HCT116 (cell line): ENCODE measurements around the gene ZNF628. TPM values are rescaled to one million over a fixed set of nuclear protein-coding genes. Genes with fewer than 3 reads are reported as not detected.

Experiments
- ATAC-seq: fragments of 200-7000 bp; cut with Tn5 transposase; 2 replicates; pipeline ENCODE4 v1.9.1; 2020; ENCODE audit warnings: mild to moderate bottlenecking, moderate library complexity
- BruUV-seq: library from RNA; stranded (reverse); fragments of 400-500 nt; replicated peaks from 2 replicates; lab custom pipeline; 2021; lab: Mats Ljungman, UMichigan
- CTCF ChIA-PET: fragments of 300-600 bp; sonication (Branson Sonifier 250); formaldehyde crosslinking; loops from one replicate; lab custom pipeline; 2021; ENCODE audit warnings: antibody characterized with exemption; lab: Charles Lee
- POLR2A ChIA-PET: fragments of 300-600, 350-600 bp; sonication (Branson Sonifier 250); formaldehyde crosslinking; loops from one replicate; lab custom pipeline; 2021; ENCODE audit warnings: antibody characterized with exemption; lab: Charles Lee
- RAD21 ChIA-PET, 2 experiments: fragments of 300-600 bp; sonication (Branson Sonifier 250); formaldehyde crosslinking; loops; one replicate each; lab custom pipeline; 2023; ENCODE audit warnings: low total read pairs in 2 of 2; ENCODE audit not compliant: uncharacterized antibody in 2 of 2, unreplicated experiment in 2 of 2, low non-redundant PET in 1 of 2; lab: Charles Lee
- DNase-seq: peaks from one replicate; pipeline ENCODE4 v3.0.0-alpha.2; 2010; ENCODE audit warnings: low read depth, low spot score
- H2AFZ ChIP-seq: fragments of 200-600 bp; shearing (Covaris generic), sonication (generic); 2 replicates; pipeline ENCODE4 v1.6.1; 2017; ENCODE audit warnings: low read depth, mixed run types, mixed read lengths, antibody characterized with exemption, low read length; ENCODE audit not compliant: poor library complexity, severe bottlenecking
- H3K27ac ChIP-seq: 2 replicates; pipeline ENCODE4 v1.5.1; 2012; ENCODE audit warnings: low read depth, low read length
- H3K27me3 ChIP-seq: fragments of 200-600 bp; sonication (generic); 2 replicates; pipeline ENCODE4 v1.6.1; 2016; ENCODE audit warnings: mixed run types, low read length, mixed read lengths; ENCODE audit not compliant: insufficient read depth
- H3K36me3 ChIP-seq, 2 experiments: fragments of 200-500 bp in 1 of 2; fragments of 200-600 bp in 1 of 2; sonication (Bioruptor generic) in 1 of 2; sonication (generic) in 1 of 2; 2 replicates each; pipeline versions ENCODE4 v1.5.1 to v1.6.1; 2014 to 2016; ENCODE audit warnings: low read length in 2 of 2, inconsistent platforms in 1 of 2, mixed read lengths in 1 of 2, mixed run types in 1 of 2; ENCODE audit not compliant: insufficient read depth in 2 of 2, control insufficient read depth in 1 of 2
- H3K4me1 ChIP-seq, 2 experiments: fragments of 200-600 bp in 1 of 2; sonication (generic) in 1 of 2; 2 replicates each; pipeline versions ENCODE4 v1.5.1 to v1.6.1; 2012 to 2017; ENCODE audit warnings: low read length in 2 of 2, inconsistent platforms in 1 of 2, mild to moderate bottlenecking in 1 of 2, mixed read lengths in 1 of 2, mixed run types in 1 of 2, moderate library complexity in 1 of 2; ENCODE audit not compliant: insufficient read depth in 2 of 2, control insufficient read depth in 1 of 2
- H3K4me2 ChIP-seq: fragments of 200-600 bp; sonication (generic); 2 replicates; pipeline ENCODE4 v1.6.1; 2017; ENCODE audit warnings: mixed run types, low read length, mixed read lengths
- H3K4me3 ChIP-seq, 2 experiments: fragments of 200-600 bp in 1 of 2; sonication (generic) in 1 of 2; replicated peaks in 1 of 2; 2 replicates each; pipeline ENCODE4 v1.5.1; 2011 to 2016; ENCODE audit warnings: low read length in 2 of 2, control low read depth in 1 of 2, low read depth in 1 of 2, mild to moderate bottlenecking in 1 of 2, mixed read lengths in 1 of 2, mixed run types in 1 of 2
- H3K79me2 ChIP-seq: fragments of 200-600 bp; sonication (generic); 2 replicates; pipeline ENCODE4 v1.6.1; 2017; ENCODE audit warnings: mild to moderate bottlenecking, mixed run types, low read length, moderate library complexity, mixed read lengths; ENCODE audit not compliant: insufficient read depth
- H3K9ac ChIP-seq: fragments of 200-600 bp; sonication (generic); 2 replicates; pipeline ENCODE4 v1.6.1; 2016; ENCODE audit warnings: low read length, mixed read lengths
- H3K9me2 ChIP-seq: fragments of 200-600 bp; sonication (generic), shearing (Covaris generic); 2 replicates; pipeline ENCODE4 v1.6.1; 2017; ENCODE audit warnings: mixed run types, mild to moderate bottlenecking, moderate library complexity; ENCODE audit not compliant: insufficient read depth
- H3K9me3 ChIP-seq, 2 experiments: fragments of 200-500 bp in 1 of 2; fragments of 200-600 bp in 1 of 2; sonication (Bioruptor generic) in 1 of 2; sonication (generic) in 1 of 2; 2 replicates each; pipeline ENCODE4 v1.6.1; 2014 to 2017; ENCODE audit warnings: low read length in 2 of 2, mixed read lengths in 2 of 2, inconsistent platforms in 1 of 2, low read depth in 1 of 2, mild to moderate bottlenecking in 1 of 2, mixed run types in 1 of 2, moderate library complexity in 1 of 2; ENCODE audit not compliant: control insufficient read depth in 1 of 2, insufficient read depth in 1 of 2
- H4K20me1 ChIP-seq: fragments of 200-600 bp; sonication (generic), shearing (Covaris generic); 2 replicates; pipeline ENCODE4 v1.6.1; 2017; ENCODE audit warnings: mixed run types, mild to moderate bottlenecking, moderate library complexity; ENCODE audit not compliant: insufficient read depth
- ELF1 ChIP-seq: IDR thresholded peaks from 2 replicates; pipeline ENCODE4 v1.6.1; 2012; ENCODE audit warnings: low read depth, borderline replicate concordance
- EZH2 ChIP-seq: fragments of 200-600 bp; sonication (generic); IDR thresholded peaks from 2 replicates; pipeline ENCODE4 v1.6.1; 2017; ENCODE audit warnings: antibody characterized with exemption, mixed run types
- POLR2A ChIP-seq: IDR thresholded peaks from 2 replicates; pipeline ENCODE4 v1.7.0; 2011; ENCODE audit warnings: borderline replicate concordance; ENCODE audit not compliant: insufficient read depth, insufficient read length; ENCODE audit errors: extremely low read depth
- intact Hi-C: fragments of 100-400 bp; cut with micrococcal nuclease; formaldehyde crosslinking; loops from 2 replicates; pipeline ENCODE4 v1.10.0; 2022
- total RNA-seq: library from RNA; stranded (reverse); gene quantifications from one replicate; pipeline ENCODE4 v1.2.1, GENCODE V29; 2021; ENCODE audit not compliant: unreplicated experiment
- TF ChIP-seq, protein P1 (sequence below): IDR thresholded peaks from 2 replicates; pipeline ENCODE4 v1.6.1; 2012; ENCODE audit warnings: low read depth
- TF ChIP-seq, protein P2 (sequence below): IDR thresholded peaks from 2 replicates; pipeline ENCODE4 v1.6.1; 2012

Gene ZNF628
- total RNA-seq, 1 experiment from 2014 or later: 14.9 TPM

DNA sequence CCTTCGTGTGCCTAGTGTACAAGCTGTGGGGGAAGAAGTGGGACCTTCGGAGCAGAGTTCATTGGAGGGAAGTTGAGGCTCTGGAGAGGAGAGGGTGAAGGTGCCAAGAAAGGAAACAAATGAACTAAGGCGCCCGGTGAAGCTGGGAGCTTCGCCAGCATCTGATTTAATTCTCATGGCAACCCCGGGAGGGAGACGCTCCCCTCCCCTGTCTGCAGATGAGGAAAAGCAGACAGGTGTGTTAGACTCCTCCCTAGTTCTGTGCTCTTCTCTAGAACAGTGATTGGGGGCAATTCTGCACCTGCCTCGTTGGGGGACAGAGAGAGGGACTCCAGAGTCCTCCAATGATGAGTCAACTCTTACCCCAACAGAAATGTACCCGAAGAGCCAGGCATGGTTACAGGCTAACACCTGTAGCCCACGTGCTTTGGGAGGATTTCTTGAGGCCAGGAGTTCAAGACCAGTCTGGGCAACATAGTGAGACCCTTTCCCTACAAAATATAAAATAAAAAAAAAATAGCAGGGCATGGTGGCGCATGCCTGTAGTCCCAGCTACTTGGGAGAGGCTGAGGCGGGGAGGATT lies 16.0 kb downstream of the ZNF628 start:
- intact Hi-C loops: no loop called here
- TF ChIP-seq, protein P1, sequence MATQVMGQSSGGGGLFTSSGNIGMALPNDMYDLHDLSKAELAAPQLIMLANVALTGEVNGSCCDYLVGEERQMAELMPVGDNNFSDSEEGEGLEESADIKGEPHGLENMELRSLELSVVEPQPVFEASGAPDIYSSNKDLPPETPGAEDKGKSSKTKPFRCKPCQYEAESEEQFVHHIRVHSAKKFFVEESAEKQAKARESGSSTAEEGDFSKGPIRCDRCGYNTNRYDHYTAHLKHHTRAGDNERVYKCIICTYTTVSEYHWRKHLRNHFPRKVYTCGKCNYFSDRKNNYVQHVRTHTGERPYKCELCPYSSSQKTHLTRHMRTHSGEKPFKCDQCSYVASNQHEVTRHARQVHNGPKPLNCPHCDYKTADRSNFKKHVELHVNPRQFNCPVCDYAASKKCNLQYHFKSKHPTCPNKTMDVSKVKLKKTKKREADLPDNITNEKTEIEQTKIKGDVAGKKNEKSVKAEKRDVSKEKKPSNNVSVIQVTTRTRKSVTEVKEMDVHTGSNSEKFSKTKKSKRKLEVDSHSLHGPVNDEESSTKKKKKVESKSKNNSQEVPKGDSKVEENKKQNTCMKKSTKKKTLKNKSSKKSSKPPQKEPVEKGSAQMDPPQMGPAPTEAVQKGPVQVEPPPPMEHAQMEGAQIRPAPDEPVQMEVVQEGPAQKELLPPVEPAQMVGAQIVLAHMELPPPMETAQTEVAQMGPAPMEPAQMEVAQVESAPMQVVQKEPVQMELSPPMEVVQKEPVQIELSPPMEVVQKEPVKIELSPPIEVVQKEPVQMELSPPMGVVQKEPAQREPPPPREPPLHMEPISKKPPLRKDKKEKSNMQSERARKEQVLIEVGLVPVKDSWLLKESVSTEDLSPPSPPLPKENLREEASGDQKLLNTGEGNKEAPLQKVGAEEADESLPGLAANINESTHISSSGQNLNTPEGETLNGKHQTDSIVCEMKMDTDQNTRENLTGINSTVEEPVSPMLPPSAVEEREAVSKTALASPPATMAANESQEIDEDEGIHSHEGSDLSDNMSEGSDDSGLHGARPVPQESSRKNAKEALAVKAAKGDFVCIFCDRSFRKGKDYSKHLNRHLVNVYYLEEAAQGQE: no peak
- TF ChIP-seq, protein P2, sequence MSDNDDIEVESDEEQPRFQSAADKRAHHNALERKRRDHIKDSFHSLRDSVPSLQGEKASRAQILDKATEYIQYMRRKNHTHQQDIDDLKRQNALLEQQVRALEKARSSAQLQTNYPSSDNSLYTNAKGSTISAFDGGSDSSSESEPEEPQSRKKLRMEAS: no peak
- no peak for TF ChIP-seq ELF1
- no peak for TF ChIP-seq POLR2A
- TF ChIP-seq EZH2: no peak
- no peak overlapping the region for H2AFZ ChIP-seq
- H3K79me2 ChIP-seq: no peaks in the 10 kb centered on the region
- H3K4me3 ChIP-seq: no peak overlapping the region
- no TSS peak for BruUV-seq
- no peak overlapping the region for H3K27ac ChIP-seq
- no peaks in the 10 kb centered on the region for H3K27me3 ChIP-seq
- H3K9me2 ChIP-seq: no peaks in the 10 kb centered on the region
- H3K9ac ChIP-seq: no peak overlapping the region
- H3K36me3 ChIP-seq: no peaks in the 10 kb centered on the region
- ChIA-PET RAD21 (no interaction called here), CTCF (no interaction called here), POLR2A (interaction anchor here (1.2 kb wide), 1 partner anchor 8 kb away, joined by 4 read pairs; the partner anchor contains the start of gene NAT14)
- DNase-seq: no peak
- ATAC-seq: no peak
- H4K20me1 ChIP-seq: no peaks in the 10 kb centered on the region
- H3K4me2 ChIP-seq: no peak overlapping the region
- H3K9me3 ChIP-seq: no peaks in the 10 kb centered on the region
- peaks cover 0 to 17% of the 10 kb centered on the region in 2 experiments; a peak in 2 of 4 replicates for H3K4me1 ChIP-seq
